Left ventricle myocardium inferior (tissue), 1 donor: ENCODE data around the gene PRKG1. TPM values are rescaled to one million over a fixed set of nuclear protein-coding genes. Genes with fewer than 3 reads are reported as not detected.
"Not testable (repeated sequence)": the region's sequence is repeated elsewhere in the genome, so short reads cannot be mapped to it uniquely, and the experiment has no call there.

Source experiments
- DNase-seq: peaks from one replicate; pipeline ENCODE4 v3.0.0-alpha.2; 2020
- H3K27ac ChIP-seq: fragments of 200-600 bp; replicated peaks from 2 replicates; pipeline ENCODE4 v1.8.0; 2021
- H3K27me3 ChIP-seq: fragments of 200-600 bp; 2 replicates; pipeline ENCODE4 v1.8.0; 2021; ENCODE audit warnings: low read depth
- H3K36me3 ChIP-seq: fragments of 200-600 bp; 2 replicates; pipeline ENCODE4 v1.8.0; 2021
- H3K4me1 ChIP-seq: fragments of 200-600 bp; 2 replicates; pipeline ENCODE4 v1.8.0; 2021
- H3K4me3 ChIP-seq: fragments of 200-600 bp; 2 replicates; pipeline ENCODE4 v1.8.0; 2021; ENCODE audit warnings: mild to moderate bottlenecking, moderate library complexity
- H3K9me3 ChIP-seq: fragments of 200-600 bp; replicated peaks from 2 replicates; pipeline ENCODE4 v1.8.0; 2021
- CTCF ChIP-seq: fragments of 200-600 bp; IDR thresholded peaks from 2 replicates; pipeline ENCODE4 v1.8.0; 2021; ENCODE audit warnings: antibody characterized with exemption, mild to moderate bottlenecking, borderline replicate concordance
- intact Hi-C: fragments of 100-400 bp; cut with micrococcal nuclease; formaldehyde crosslinking; loops from one replicate; pipeline ENCODE4 v1.11.0; 2022
- total RNA-seq: library from RNA; stranded (reverse); fragmentation: NEBNext Ultra II Directional; extraction: Animal tissue kit (Norgen Biotek cat#: 25700); gene quantifications from one replicate; pipeline ENCODE4 v1.2.1, GENCODE V29; 2021
- donor health status: DM: no; HTN: yes; CAD: no; lungs with severe emphysema.

Gene PRKG1
- total RNA-seq, 1 donor from 2014 or later: 38.9 TPM

GRCh38 chr10:51260376-51260775, 186.1 kb downstream of the PRKG1 start:
- intact Hi-C loops: no loop called here
- Histone ChIP-seq H3K36me3 (no peaks in the 10 kb centered on the region), H3K27me3 (no peaks in the 10 kb centered on the region), H3K27ac (no peak overlapping the region), H3K4me3 (no peak overlapping the region), H3K4me1 (peaks cover under 1% of the 10 kb centered on the region), H3K9me3 (no peaks in the 10 kb centered on the region)
- no peak for TF ChIP-seq CTCF
- DNase-seq: no peak

- H3K9me3 ChIP-seq: peaks cover 2% of the 10 kb centered on the region
- H3K27ac ChIP-seq: no peak overlapping the region
- intact Hi-C loops: no loop called here
- H3K27me3 ChIP-seq: no peaks in the 10 kb centered on the region
- no peak for DNase-seq
- H3K4me3 ChIP-seq: no peak overlapping the region
- H3K36me3 ChIP-seq: no peaks in the 10 kb centered on the region
- H3K4me1 ChIP-seq: no peaks in the 10 kb centered on the region
- TF ChIP-seq CTCF: no peak
These were observed 192.2 kb downstream of the PRKG1 start for GRCh38 chr10:51266496-51266895.

- H3K4me1 ChIP-seq, H3K27ac ChIP-seq, H3K27me3 ChIP-seq, DNase-seq, H3K9me3 ChIP-seq, H3K4me3 ChIP-seq, intact Hi-C loops, H3K36me3 ChIP-seq: not testable (repeated sequence)
These were observed 193.8 kb downstream of the PRKG1 start for GRCh38 chr10:51267980-51268570.

- H3K36me3 ChIP-seq: no peaks in the 10 kb centered on the region
- peaks cover 5% of the 10 kb centered on the region for H3K9me3 ChIP-seq
- H3K4me1 ChIP-seq: peaks cover 17% of the 10 kb centered on the region
- DNase-seq: no peak
- H3K4me3 ChIP-seq: no peak overlapping the region
- no peak overlapping the region for H3K27ac ChIP-seq
- H3K27me3 ChIP-seq: no peaks in the 10 kb centered on the region
- intact Hi-C loops: no loop called here
- TF ChIP-seq CTCF: no peak
These were observed 195.5 kb downstream of the PRKG1 start for GRCh38 chr10:51269821-51270220.

- H3K27me3 ChIP-seq: no peaks in the 10 kb centered on the region
- peaks cover 8% of the 10 kb centered on the region for H3K9me3 ChIP-seq
- peaks cover 17% of the 10 kb centered on the region for H3K4me1 ChIP-seq
- no peak for TF ChIP-seq CTCF
- H3K4me3 ChIP-seq: no peak overlapping the region
- no peaks in the 10 kb centered on the region for H3K36me3 ChIP-seq
- no peak overlapping the region for H3K27ac ChIP-seq
- intact Hi-C loops: no loop called here
- no peak for DNase-seq
These were observed 196.7 kb downstream of the PRKG1 start for GRCh38 chr10:51270936-51271530.

- DNase-seq, intact Hi-C loops, H3K36me3 ChIP-seq, H3K27ac ChIP-seq, H3K27me3 ChIP-seq, H3K4me3 ChIP-seq: not testable (repeated sequence)
- Histone ChIP-seq H3K9me3 (peaks cover 16% of the 10 kb centered on the region), H3K4me1 (peaks cover 17% of the 10 kb centered on the region)
These were observed 197.8 kb downstream of the PRKG1 start for GRCh38 chr10:51272099-51272498.
